ENCODE measurements around the gene JAM3. TPM values are rescaled to one million over a fixed set of nuclear protein-coding genes. Genes with fewer than 3 reads are reported as not detected.
"Not testable (repeated sequence)": the region's sequence is repeated elsewhere in the genome, so short reads cannot be mapped to it uniquely, and the experiment has no call there.

JAM3 gene
- polyA plus RNA-seq, 1 donor = 121 TPM

DNA sequence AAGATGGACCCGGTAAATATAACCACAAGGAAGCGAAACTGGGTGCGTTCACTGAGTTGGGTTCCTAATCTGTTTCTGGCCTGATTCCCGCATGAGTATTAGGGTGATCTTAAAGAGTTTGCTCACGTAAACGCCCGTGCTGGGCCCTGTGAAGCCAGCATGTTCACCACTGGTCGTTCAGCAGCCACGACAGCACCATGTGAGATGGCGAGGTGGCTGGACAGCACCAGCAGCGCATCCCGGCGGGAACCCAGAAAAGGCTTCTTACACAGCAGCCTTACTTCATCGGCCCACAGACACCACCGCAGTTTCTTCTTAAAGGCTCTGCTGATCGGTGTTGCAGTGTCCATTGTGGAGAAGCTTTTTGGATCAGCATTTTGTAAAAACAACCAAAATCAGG is 80.5 kb downstream of the JAM3 start:
- no peak for DNase-seq

DNA sequence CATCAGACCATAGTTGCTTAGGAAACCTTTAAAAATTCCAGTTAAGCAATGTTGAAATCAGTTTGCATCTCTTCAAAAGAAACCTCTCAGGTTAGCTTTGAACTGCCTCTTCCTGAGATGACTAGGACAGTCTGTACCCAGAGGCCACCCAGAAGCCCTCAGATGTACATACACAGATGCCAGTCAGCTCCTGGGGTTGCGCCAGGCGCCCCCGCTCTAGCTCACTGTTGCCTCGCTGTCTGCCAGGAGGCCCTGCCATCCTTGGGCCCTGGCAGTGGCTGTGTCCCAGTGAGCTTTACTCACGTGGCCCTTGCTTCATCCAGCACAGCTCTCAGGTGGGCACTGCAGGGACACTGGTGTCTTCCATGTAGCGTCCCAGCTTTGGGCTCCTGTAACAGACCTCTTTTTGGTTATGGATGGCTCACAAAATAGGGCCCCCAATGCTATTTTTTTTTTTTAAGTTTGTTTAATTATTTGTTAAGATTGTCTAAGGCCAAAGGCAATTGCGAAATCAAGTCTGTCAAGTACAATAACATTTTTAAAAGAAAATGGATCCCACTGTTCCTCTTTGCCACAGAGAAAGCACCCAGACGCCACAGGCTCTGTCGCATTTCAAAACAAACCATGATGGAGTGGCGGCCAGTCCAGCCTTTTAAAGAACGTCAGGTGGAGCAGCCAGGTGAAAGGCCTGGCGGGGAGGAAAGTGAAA is 81.5 kb downstream of the JAM3 start:
- DNase-seq = no peak

DNA sequence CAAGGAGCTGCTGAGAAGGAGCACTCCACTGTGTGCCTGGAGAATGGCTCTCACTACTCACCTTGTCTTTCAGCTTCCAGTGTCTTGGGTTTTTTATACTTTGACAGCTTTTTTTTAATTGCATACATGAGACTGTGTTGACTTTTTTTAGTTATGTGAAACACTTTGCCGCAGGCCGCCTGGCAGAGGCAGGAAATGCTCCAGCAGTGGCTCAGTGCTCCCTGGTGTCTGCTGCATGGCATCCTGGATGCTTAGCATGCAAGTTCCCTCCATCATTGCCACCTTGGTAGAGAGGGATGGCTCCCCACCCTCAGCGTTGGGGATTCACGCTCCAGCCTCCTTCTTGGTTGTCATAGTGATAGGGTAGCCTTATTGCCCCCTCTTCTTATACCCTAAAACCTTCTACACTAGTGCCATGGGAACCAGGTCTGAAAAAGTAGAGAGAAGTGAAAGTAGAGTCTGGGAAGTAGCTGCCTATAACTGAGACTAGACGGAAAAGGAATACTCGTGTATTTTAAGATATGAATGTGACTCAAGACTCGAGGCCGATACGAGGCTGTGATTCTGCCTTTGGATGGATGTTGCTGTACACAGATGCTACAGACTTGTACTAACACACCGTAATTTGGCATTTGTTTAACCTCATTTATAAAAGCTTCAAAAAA is 82.3 kb downstream of the JAM3 start:
- DNase-seq = no peak

DNA sequence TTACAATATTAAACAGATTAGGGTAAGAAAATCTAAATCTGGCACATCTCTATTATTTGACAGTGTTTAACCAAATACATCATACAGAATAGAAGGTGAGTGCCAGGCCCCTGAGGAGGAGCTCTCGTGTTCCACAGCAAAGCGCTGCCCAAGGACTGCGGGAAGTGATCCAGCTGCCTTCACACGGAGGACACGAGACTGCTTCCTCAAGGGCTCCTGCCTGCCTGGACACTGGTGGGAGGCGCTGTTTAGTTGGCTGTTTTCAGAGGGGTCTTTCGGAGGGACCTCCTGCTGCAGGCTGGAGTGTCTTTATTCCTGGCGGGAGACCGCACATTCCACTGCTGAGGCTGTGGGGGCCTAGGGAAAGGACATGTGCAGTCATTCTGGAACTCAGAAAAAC is 83.8 kb downstream of the JAM3 start:
- DNase-seq = no peak

DNA sequence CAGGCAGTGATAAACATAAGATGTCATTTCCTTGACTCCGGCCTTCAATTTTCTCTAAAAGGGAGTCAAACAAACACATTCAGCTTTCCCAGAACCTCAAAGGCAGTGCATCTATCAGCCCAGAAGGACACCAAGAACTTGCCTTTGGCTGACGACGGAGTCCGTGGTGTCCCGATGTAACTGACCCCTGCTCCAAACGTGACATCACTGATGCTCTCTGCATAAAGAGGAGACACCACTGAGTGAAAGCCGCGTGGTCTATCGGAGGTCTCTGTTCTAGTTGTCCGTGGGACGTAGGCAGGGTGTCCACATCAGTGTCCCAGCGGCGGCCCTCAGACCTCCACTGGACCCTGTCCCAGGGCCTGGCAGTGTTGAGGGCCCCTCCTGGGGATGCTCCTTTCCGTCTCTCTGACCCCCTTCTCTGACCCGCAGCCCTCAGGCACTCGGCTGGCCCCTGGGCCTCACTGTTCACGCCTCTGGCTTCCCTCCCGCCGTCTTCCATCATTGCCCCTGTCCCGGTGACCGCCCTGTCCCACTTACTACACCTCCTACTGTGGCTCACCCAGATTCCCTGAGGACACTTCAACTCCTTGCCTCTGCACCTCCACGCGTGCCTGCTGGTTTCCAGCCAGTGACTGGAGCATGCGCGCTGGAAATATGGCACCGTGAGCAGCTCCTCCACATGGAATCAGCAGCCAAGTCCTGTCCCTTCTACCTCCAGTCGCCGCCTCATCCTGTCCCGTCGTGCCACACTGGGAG is 84.5 kb downstream of the JAM3 start:
- DNase-seq = no peak

DNA sequence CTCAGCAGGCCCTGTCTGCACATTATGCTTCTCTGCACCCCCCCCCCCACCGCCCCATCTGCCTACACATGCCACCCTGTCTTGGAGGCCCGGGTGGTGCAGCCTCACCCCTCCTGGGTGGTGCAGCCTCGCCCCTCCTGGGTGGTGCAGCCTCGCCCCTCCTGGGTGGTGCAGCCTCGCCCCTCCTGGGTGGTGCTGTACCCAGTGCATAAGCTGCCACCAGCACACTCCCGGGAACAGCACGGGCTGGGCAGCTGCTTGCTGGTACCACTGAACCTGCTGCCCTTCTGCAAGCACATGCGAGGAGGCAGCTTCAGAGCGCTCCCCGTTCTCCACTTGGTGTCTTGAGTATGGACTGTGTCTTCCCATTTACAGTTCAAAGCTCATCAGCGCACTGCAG is 85.6 kb downstream of the JAM3 start:
- DNase-seq = no peak

DNA sequence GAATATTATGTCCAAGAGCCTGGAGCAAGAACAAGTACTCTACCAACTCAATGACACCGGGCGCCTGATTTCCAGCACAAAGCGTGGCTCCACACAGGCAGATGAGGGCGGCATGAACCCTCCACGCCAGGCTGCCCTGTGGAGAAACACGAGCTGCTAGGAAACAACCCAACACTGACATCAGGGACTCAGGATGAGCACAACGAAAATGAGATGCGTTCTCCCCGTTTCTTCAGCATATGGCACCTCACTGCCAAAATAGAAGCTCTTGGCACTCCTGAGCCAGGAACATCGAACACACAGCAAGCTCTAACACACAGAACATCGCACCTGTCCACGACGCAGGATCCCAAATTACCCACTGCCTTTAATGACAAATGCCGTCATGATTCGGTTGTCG is 86.6 kb downstream of the JAM3 start:
- DNase-seq = no peak

DNA sequence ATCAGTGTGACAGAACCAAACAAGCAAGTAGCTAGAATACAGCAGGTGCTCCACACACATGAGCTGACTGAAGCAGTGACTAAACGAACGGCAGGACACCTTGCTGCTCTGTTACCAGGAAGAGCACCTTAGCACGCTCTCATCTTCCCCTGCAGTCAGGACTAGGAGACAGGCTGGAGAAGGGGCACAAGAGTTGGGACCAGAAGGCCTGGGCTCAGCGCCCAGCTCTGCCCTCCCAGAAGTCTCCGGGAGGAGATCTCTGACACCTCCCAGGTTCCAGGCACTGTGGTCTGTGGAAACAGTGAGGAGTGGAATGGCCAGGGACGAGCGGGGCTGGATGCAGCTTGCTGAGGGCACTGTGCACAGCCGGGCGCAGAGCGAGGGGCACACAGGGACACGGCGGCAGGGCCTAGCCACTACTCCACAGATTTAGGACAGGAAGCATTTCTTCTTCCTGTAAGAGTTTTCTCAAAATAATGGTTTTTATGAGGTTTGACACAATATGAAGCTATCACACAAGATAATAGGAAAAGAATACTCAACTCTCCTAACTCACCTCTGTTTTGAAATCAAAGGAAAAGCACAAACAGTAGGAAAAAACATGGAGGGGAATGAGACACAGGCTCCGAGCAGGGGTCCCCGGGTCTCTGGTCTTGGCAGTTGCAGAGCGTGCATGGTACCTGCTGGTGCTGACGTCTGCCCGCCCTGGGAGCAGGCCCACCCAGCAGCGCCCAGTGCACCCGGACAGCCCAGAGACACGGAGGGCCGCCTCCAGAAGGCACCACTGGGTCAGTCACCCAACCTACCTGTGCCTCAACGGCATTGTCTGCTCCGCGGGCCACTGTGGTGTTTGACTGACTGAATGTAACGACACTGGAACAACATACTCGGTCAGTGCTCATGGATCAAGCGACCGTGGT is 87.3 kb downstream of the JAM3 start:
- DNase-seq = no peak

DNA sequence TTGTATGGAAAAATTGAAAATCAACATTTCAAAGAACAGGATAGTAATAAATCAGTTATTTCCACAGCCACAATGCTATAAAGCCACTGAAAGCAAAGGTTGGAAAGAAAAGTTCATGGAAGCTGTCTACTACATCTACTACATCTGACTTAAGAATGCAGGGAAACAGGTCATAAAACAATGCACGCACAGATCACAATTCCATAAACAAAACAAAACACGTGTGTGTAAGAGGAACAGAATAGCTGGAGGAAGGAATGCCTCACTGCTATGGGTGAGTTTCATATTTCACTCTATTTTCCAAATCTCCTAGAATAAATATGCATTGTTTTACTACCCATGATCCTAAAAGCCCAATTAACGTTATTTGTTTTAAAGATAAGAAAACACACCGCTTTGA is 88.6 kb downstream of the JAM3 start:
- no peak for DNase-seq

DNA sequence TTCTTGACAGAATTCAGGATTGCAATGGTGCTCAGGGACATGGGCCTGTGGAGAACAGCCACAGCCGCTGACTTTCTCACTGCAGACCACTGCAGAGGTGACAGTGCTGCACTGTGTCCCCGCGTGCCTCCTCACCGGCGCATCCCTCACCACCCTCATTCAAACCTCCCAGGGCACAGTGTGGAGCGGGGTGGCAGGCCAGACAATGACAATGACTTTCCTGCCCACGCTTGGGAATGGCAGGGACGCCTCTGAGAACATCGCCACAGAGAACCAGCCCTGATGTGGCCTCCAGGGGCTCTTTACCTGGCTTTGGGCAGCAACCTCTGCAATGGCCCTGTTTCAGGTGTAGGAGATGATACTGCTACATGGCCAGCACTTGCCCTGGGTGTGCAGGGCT is 89.2 kb downstream of the JAM3 start:
- DNase-seq = no peak

DNA sequence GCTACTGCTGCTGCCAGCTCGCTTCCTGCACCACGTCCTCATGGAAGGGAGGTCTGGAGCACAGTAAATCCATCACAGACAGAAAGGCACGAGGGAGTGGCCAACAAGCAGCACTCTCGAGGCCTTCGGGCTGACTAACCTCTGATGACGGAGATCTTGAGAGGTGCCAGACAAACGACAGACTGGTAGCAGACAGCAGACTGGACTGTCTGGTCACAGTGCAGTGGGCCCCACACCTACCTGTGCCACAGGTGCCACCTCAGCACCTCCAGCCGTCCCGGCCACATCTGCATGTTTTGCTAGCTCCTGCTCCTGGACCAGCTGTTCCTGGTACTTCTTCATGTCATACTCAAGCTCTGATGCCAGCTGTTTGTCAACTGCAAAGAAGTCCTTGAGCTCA is 90.8 kb downstream of the JAM3 start:
- DNase-seq = no peak

DNA sequence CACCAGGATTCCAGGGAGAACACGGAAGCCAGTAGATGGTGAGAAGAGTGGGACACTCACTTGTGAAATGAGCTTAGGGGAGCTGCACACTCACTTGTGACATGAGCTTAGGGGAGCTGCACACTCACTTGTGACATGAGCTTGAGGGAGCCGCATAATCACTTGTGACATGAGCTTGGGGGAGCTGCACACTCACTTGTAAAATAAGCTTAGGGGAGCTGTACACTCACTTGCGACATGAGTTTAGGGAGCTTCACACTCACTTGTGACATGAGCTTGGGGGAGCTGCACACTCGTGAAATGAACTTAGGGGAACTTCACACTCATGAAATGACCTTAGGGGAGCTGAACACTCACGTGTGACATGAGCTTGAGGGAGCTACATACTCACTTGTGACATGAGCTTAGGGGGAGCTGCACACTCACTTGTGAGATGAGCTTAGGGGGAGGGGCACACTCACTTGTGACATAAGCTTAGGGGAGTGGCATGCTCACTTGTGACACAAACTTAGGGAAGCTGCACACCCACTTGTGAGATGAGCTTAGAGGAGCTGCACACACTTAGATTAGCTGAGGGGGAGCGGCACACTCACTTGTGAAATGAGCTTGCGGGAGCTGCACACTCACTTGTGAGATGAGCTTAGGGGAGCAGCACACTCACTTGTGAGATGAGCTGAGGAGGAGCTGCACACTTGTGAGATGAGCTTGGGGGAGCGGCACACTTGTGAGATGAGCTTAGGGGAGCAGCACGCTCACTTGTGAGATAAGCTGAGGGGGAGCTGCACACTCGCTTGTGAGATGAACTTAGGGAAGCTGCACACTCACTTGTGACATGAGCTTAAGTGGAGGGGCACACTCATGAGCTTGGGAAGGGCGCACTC is 95.9 kb downstream of the JAM3 start:
- no peak for DNase-seq

DNA sequence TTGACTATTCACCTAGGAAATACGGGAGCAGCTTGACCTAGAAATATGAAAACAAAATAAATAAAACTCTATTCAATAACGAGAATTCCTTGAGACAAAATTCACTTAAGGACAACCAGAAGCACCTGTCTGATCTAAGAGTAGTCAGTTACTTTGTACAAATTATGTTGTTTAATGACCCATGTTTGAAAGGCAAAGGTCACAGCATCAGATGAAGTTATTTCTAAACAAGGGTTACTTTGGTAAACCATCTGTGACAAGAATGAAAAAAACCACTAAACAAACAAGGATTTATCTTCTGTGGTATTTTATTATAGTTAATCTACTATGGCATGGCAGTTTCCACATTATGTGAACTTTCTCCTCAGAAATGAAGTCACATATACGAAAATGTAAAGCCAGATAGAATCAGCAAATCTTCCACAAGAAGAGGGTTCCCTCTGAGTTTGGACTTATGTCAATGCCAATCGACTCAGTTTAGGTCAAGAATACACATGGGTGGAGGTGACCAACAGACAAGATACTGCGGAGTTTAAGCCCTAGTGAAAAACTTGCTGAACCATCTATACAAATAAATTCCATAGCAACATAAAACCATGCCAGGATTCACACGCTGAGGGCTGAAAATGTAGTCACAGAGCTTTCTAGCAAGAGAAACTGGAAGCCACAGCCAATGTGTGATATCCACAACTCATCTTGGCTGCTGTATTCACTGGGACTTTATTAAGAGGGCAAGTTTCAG is 101.5 kb downstream of the JAM3 start:
- no peak for DNase-seq

DNA sequence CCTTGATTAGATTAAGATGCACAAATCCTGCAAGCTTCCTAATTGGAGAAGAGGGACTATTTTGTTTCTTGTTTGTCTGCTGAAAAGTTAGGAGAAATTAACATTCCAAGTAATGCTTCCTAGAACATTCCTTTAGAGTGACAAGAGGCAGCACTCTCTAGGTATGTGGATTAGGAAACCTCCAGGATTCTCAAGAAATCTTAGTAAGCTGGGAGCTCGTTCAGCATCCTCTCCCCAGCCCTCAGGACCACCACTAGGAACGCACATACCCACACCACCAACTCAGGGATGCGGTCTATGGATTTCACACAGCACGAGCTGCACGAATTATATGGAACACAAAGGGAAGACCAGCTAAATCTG is 102.0 kb downstream of the JAM3 start:
- DNase-seq = no peak

DNA sequence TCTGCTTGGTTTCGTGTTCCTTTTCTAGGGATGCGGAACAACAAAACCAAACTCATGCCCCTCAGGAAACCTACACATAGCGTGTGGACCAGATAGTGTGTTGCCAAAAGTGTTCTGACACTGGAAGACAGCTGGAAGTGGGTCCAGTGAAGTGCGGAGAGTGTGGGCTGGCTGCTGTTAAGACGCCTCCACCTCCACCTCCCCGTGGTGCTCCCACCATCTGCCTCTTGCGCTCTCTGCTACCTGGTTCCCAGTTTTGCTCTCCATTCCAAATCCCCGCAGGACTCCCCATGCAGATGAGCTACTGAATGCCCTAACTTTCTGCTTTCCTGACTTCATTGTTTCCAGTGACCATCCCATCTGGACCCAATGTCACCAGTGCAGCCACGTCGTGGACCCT is 103.1 kb downstream of the JAM3 start:
- no peak for DNase-seq

DNA sequence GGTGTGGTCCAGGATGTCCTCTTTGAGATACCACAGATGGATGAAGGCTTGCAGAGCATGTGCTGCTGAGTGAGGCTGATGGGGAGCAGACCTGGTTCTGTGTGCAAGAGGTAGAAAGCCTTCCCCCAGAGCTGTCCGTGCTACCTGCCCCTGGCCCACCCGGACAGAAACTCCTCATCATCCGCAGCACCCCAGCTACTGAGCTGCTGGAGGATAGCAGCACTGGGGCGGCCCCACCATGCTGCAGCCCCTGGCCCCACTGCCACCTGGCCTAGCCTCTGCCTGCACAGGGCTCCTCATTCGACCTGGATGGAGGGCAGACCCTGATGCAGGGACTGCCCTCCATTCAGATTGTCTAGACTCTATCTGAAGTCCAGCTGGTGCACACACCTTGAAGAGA is 104.4 kb downstream of the JAM3 start:
- no peak for DNase-seq

DNA sequence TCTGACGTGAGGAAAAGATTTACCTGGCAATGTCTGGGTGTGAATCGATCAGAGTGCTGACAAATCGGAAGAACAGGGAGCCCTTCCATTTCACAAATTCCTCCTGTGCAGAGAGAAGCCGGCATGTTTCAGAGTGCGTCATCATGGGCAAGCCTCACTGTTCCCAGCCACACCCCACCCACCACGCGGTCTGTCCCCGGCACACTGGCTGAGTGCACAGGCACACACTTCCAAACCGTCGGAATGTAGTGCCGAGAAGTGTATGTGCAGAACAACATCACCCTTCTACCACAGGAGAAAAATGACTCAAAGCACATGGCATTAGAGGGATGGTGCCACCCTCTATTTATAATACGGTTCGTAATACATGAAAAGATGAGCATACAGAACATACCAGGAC is 107.4 kb downstream of the JAM3 start:
- DNase-seq = no peak

DNA sequence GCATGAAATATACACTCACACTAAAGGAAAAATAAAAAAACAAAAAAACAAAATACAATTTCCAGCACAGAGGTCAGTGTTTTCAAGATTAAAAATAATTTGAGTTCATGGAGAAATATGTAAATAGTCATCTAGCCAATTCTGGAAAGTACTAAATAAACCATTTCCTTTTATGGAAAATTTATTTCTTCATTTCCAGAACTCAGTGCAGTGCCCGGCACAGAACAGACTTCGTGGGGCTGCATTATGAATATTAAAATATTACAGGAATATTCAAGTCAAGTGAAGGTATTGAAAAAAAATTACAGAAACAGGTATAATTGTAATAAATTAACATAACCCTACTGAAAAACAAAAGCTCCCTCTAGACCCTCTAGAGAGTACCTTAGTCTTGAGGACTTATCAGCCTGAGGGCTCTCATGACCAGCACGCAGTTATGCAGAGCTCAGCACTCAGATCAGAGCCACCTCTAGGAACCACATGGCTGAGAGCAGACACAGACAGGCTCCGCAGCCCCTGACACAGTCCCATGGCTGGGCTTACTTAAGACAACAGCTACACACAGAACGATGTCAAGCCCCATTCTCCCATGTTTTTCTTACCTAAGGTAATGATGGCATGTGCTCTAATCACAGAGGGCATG is 109.3 kb downstream of the JAM3 start:
- DNase-seq = no peak

DNA sequence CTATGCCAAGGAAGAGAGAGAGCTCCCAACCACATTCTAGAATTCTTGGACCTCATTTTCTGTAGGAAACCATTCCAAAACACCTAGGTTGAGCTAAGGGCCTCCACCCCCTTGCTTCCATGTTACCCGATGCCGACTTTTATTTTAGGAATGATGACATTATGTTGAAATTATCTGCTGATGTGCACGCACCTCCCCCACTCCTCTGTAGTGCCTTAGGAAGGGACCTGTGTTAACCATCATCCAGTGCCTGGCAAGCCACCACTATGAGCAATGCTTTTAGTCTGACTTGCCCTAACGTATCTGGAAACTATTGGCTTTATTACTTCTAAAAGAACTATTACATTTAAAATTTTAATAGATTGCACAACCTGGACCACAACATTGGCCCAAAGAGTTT is 112.8 kb downstream of the JAM3 start:
- no peak for DNase-seq

DNA sequence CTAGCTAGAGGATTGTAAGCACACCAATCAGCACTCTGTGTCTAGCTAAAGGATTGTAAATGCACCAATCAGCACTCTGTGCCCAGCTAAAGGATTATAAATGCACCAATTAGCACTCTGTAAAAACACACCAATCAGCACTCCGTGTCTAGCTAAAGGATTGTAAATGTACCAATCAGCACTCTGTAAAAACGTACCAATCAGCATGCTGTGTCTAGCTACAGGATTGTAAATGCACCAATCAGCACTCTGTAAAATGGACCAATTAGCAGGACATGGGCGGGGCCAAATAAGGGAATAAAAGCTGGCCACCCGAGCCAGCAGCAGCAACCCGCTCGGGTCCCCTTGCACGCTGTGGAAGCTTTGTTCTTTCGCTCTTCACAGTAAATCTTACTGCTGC is 119.2 kb downstream of the JAM3 start:
- DNase-seq = not testable (repeated sequence)

DNA sequence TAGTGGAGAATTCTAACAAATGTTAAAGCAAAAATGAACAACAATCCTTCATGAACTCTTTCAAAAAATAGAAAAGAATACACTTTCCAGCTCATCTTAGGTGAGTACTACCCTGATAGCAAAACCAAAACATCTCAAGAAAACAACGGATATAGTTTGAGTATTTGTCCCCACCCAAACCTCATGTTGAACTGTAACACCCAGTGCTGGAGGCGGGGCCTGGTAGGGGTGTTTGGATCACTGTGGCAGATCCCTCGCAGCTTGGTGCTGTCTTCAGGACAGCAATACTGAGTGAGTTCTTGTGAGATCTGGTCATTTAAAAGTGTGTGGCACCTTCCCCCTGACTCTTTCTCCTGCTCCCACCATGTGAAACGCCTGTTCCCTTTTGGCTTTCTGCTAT is 127.9 kb downstream of the JAM3 start:
- no peak for DNase-seq
